Measurements from ENCODE around the gene MATN1.

DNA sequence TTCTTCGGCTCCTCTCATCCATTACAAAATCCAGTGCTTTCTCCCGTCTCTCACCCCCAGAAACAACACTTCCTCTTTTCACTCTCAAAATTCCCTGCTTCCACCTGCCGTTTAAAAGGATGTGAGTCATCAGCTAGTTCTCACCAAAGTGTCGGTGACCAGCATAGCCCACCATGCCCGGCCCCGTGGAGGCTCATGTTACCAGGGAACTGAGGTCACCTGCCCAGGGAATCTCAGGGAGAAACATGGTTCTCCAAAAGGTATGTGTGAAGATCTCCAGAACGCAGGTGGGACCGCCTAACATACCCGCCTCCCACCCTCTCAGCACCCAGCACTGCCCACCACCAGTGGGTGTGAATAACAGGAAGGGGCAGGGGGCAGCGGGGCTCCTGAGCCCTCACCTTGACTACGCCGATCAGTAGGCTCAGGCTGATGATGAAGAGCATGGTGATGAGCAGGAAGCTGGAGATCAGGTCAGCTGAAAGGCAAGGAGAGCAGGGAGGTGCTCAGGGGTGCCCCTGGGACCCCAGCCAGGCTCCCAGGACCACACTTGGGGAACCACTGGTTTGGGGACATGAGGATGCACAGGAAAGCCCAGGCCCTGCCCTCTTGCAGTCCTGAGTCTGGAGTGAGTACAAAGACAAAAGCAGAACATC lies 18.0 kb upstream of the MATN1 start:
- no peak for TF ChIP-seq EZH2 (IDR thresholded peaks at IDR 0.05)
- TF ChIP-seq CTCF (IDR thresholded peaks at IDR 0.05 in 2 of 3, conservative IDR thresholded peaks at IDR 0.05 in 1 of 3; ENCODE audit: borderline replicate concordance in 1 of 3, insufficient read depth in 1 of 3, low read depth in 2 of 3, low read length in 2 of 3) = no peak
- TF ChIP-seq POLR2A (IDR thresholded peaks at IDR 0.05; ENCODE audit: borderline replicate concordance, extremely low read depth, insufficient read depth, insufficient read length) = no peak
- no peak for TF ChIP-seq ZBTB33 (IDR thresholded peaks at IDR 0.05; ENCODE audit: extremely low read depth, insufficient replicate concordance, low read length)
- no peak for TF ChIP-seq POLR2AphosphoS5 (IDR thresholded peaks at IDR 0.05; ENCODE audit: low read depth, low read length)
- no peak for TF ChIP-seq SRF (IDR thresholded peaks at IDR 0.05; ENCODE audit: low read depth)
- TF ChIP-seq, protein P1, sequence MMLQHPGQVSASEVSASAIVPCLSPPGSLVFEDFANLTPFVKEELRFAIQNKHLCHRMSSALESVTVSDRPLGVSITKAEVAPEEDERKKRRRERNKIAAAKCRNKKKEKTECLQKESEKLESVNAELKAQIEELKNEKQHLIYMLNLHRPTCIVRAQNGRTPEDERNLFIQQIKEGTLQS (IDR thresholded peaks at IDR 0.05) = no peak
- TF ChIP-seq ZNF274 (IDR thresholded peaks at IDR 0.05; ENCODE audit: low read depth, low read length) = no peak
- no peak for TF ChIP-seq TCF7L2 (IDR thresholded peaks at IDR 0.05; ENCODE audit: borderline replicate concordance, extremely low read depth, insufficient read depth, insufficient read length)
- TF ChIP-seq RAD21 (IDR thresholded peaks at IDR 0.05; ENCODE audit: low read depth) = no peak
